HG02763 (cell line): Measurements from ENCODE around the gene SHISA3.
"Not testable (repeated sequence)": the region's sequence is repeated elsewhere in the genome, so short reads cannot be mapped to it uniquely, and the experiment has no call there.

ENCODE experiments used
- ATAC-seq: cut with Tn5 transposase; IDR thresholded peaks from one replicate; pipeline ENCODE4 v1.9.1; 2021; ENCODE audit warnings: mild to moderate bottlenecking, moderate library complexity; ENCODE audit not compliant: unreplicated experiment

The SHISA3 gene

GRCh38 chr4:42396752-42397634 lies at the start of gene SHISA3:
TSS of gene SHISA3 (plus strand) at chr4:42397488. CDS start at chr4:42398057, 569 bp downstream.
- ATAC-seq = peak; percentile 38

- ATAC-seq = no peak
These were observed 49.0 kb upstream of the SHISA3 start for GRCh38 chr4:42348247-42348646.

- no peak for ATAC-seq
These were observed 48.6 kb upstream of the SHISA3 start for GRCh38 chr4:42348692-42349091.

GRCh38 chr4:42350611-42351182 lies 46.6 kb upstream of the SHISA3 start:
- ATAC-seq = no peak

- ATAC-seq = no peak
These were observed 45.2 kb upstream of the SHISA3 start for GRCh38 chr4:42352049-42352448.

GRCh38 chr4:42357325-42357724 lies 40.0 kb upstream of the SHISA3 start:
- no peak for ATAC-seq

- no peak for ATAC-seq
These were observed 37.6 kb upstream of the SHISA3 start for GRCh38 chr4:42359711-42360110.

GRCh38 chr4:42360256-42360669 lies 37.0 kb upstream of the SHISA3 start:
- ATAC-seq = no peak

- no peak for ATAC-seq
These were observed 35.8 kb upstream of the SHISA3 start for GRCh38 chr4:42361456-42361855.

GRCh38 chr4:42362591-42362990 lies 34.7 kb upstream of the SHISA3 start:
- no peak for ATAC-seq

- no peak for ATAC-seq
These were observed 33.7 kb upstream of the SHISA3 start for GRCh38 chr4:42363614-42364013.

GRCh38 chr4:42364266-42365053 lies 32.8 kb upstream of the SHISA3 start:
- no peak for ATAC-seq

- no peak for ATAC-seq
These were observed 30.3 kb upstream of the SHISA3 start for GRCh38 chr4:42366959-42367358.

GRCh38 chr4:42369489-42369888 lies 27.8 kb upstream of the SHISA3 start:
- ATAC-seq = no peak

- no peak for ATAC-seq
These were observed 25.7 kb upstream of the SHISA3 start for GRCh38 chr4:42371305-42372252.

GRCh38 chr4:42372303-42372702 lies 25.0 kb upstream of the SHISA3 start:
- not testable (repeated sequence) for ATAC-seq

- ATAC-seq = no peak
These were observed 19.8 kb upstream of the SHISA3 start for GRCh38 chr4:42377497-42377896.

- ATAC-seq = no peak
These were observed 15.6 kb upstream of the SHISA3 start for GRCh38 chr4:42381666-42382065.

GRCh38 chr4:42385516-42385915 lies 11.8 kb upstream of the SHISA3 start:
- ATAC-seq = no peak

GRCh38 chr4:42390622-42391354 lies 6.5 kb upstream of the SHISA3 start:
- ATAC-seq = no peak
